ENCODE measurements around the gene SLC35F3. TPM values are rescaled to one million over a fixed set of nuclear protein-coding genes. Genes with fewer than 3 reads are reported as not detected.

The SLC35F3 gene
- total and polyA plus RNA-seq, 9 of the 15 experiments (the other 6 are each of a cell fraction or from before 2014, with no cell fraction given), result 0.04 to 0.07 (median 0.04) TPM; not detected in 6

DNA sequence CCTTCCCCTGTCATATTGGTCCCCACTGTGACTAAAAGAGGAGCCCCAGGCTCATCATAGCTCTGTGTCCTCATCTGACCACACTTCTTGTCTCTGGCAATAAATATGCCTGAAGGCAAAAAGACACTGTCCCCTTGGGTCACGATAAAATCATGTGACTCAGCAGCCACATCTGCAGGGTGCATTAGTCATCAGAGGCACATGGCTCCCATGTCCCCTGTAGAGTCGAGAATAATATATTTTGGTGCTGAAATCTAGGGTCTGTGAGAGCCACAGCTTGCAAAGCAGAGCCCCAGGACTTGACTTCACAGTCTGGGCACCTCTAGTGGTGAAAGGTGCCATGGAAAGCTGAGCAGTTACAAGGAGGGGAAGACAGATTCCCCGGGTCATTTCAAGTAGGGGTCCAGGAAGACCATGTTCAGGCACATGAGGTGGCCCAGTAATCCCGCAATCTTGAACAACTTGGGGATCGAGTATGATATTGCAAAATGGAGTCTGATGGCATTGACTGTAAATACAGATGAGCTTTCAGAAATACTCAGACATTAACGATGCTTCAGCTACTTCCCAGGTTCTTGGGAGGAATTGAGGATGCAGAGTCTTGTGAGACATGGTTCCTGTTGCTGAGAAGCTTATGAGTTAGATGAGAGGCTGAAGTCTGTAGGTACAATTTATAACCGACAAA lies 68.6 kb downstream of the SLC35F3 start (continued):
- TF ChIP-seq SMARCE1 (IDR thresholded peaks at IDR 0.05) (peak; percentile 96), RFX1 (IDR thresholded peaks at IDR 0.05) (no peak), ZNF79 (CRISPR knock-in tag; IDR thresholded peaks at IDR 0.05; ENCODE audit: low read depth) (no peak), ZC3H11A (IDR thresholded peaks at IDR 0.05; ENCODE audit: low read depth, low read length) (no peak), CHD4 (IDR thresholded peaks at IDR 0.05; ENCODE audit: insufficient read depth, insufficient replicate concordance, low read depth, low read length, poor library complexity, severe bottlenecking) (no peak), ZNF324 (CRISPR knock-in tag; IDR thresholded peaks at IDR 0.05) (no peak), CREM (IDR thresholded peaks at IDR 0.05; ENCODE audit: low read depth) (peak; percentile 74), SREBF2 (CRISPR knock-in tag; IDR thresholded peaks at IDR 0.05) (no peak), WHSC1 (IDR thresholded peaks at IDR 0.05; ENCODE audit: low read length) (no peak), BMI1 (IDR thresholded peaks at IDR 0.05; ENCODE audit: low read length) (no peak), MCM7 (IDR thresholded peaks at IDR 0.05) (no peak), NR4A1 (CRISPR knock-in tag; IDR thresholded peaks at IDR 0.05) (no peak), NR4A1 (tag; IDR thresholded peaks at IDR 0.05) (peak; percentile 94), TRIM24 (IDR thresholded peaks at IDR 0.05) (peak; percentile 77 to 80; a peak in 3 of 4 replicates), ZNF717 (CRISPR knock-in tag; IDR thresholded peaks at IDR 0.05) (no peak), RBFOX2 (IDR thresholded peaks at IDR 0.05; ENCODE audit: low read depth, low read length) (no peak), EHMT2 (IDR thresholded peaks at IDR 0.05) (peak; percentile 85), SMARCA5 (IDR thresholded peaks at IDR 0.05) (no peak), MYBL2 (IDR thresholded peaks at IDR 0.05; ENCODE audit: low read depth) (no peak), MYBL2 (CRISPR knock-in tag; IDR thresholded peaks at IDR 0.05; ENCODE audit: borderline replicate concordance) (no peak), TAF15 (IDR thresholded peaks at IDR 0.05; ENCODE audit: low read depth, low read length) (no peak), COPS2 (conservative IDR thresholded peaks at IDR 0.05) (no peak)
- TF ChIP-seq, protein P1, sequence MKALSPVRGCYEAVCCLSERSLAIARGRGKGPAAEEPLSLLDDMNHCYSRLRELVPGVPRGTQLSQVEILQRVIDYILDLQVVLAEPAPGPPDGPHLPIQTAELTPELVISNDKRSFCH (CRISPR knock-in tag; IDR thresholded peaks at IDR 0.05), result no peak
- TF ChIP-seq, protein P1 (tag; IDR thresholded peaks at IDR 0.05), result peak; percentile 45; the same call in 1 of the 2 replicates
- TF ChIP-seq, protein P2, sequence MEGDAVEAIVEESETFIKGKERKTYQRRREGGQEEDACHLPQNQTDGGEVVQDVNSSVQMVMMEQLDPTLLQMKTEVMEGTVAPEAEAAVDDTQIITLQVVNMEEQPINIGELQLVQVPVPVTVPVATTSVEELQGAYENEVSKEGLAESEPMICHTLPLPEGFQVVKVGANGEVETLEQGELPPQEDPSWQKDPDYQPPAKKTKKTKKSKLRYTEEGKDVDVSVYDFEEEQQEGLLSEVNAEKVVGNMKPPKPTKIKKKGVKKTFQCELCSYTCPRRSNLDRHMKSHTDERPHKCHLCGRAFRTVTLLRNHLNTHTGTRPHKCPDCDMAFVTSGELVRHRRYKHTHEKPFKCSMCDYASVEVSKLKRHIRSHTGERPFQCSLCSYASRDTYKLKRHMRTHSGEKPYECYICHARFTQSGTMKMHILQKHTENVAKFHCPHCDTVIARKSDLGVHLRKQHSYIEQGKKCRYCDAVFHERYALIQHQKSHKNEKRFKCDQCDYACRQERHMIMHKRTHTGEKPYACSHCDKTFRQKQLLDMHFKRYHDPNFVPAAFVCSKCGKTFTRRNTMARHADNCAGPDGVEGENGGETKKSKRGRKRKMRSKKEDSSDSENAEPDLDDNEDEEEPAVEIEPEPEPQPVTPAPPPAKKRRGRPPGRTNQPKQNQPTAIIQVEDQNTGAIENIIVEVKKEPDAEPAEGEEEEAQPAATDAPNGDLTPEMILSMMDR (IDR thresholded peaks at IDR 0.05 in 2 of 3, conservative IDR thresholded peaks at IDR 0.05 in 1 of 3; ENCODE audit: insufficient read depth in 2 of 3, low read depth in 1 of 3, low read length in 3 of 3), result 0 out of 6 replicates have a peak, but pooled peaks of 1 of the 3 experiments have one; percentile 8
- TF ChIP-seq, protein P3, sequence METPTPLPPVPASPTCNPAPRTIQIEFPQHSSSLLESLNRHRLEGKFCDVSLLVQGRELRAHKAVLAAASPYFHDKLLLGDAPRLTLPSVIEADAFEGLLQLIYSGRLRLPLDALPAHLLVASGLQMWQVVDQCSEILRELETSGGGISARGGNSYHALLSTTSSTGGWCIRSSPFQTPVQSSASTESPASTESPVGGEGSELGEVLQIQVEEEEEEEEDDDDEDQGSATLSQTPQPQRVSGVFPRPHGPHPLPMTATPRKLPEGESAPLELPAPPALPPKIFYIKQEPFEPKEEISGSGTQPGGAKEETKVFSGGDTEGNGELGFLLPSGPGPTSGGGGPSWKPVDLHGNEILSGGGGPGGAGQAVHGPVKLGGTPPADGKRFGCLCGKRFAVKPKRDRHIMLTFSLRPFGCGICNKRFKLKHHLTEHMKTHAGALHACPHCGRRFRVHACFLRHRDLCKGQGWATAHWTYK (CRISPR knock-in tag; IDR thresholded peaks at IDR 0.05), result no peak
- TF ChIP-seq, protein P4, sequence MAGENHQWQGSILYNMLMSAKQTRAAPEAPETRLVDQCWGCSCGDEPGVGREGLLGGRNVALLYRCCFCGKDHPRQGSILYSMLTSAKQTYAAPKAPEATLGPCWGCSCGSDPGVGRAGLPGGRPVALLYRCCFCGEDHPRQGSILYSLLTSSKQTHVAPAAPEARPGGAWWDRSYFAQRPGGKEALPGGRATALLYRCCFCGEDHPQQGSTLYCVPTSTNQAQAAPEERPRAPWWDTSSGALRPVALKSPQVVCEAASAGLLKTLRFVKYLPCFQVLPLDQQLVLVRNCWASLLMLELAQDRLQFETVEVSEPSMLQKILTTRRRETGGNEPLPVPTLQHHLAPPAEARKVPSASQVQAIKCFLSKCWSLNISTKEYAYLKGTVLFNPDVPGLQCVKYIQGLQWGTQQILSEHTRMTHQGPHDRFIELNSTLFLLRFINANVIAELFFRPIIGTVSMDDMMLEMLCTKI (IDR thresholded peaks at IDR 0.05; ENCODE audit: partially characterized antibody), result no peak

All from K562 (cell line).